KOPT-K1 (cell line): ENCODE measurements around the gene PHC2.
"Not testable (repeated sequence)": the region's sequence is repeated elsewhere in the genome, so short reads cannot be mapped to it uniquely, and the experiment has no call there.

Source experiments
- H3K27ac ChIP-seq: fragments of 200-600 bp; sonication (generic); 2 replicates; pipeline ENCODE4 v1.5.1; 2016; ENCODE audit warnings: antibody characterized with exemption, mild to moderate bottlenecking, low read depth, low read length; ENCODE audit not compliant: poor library complexity, severe bottlenecking
- H3K36me3 ChIP-seq: fragments of 200-600 bp; sonication (generic); 2 replicates; pipeline ENCODE4 v1.5.1; 2017; ENCODE audit warnings: antibody characterized with exemption, mild to moderate bottlenecking, low read length, moderate library complexity; ENCODE audit not compliant: insufficient read depth
- H3K9me3 ChIP-seq: fragments of 200-600 bp; sonication (generic); 2 replicates; pipeline ENCODE4 v1.5.1; 2017; ENCODE audit warnings: antibody characterized with exemption, low read length, mild to moderate bottlenecking; ENCODE audit not compliant: insufficient read depth, poor library complexity, severe bottlenecking

PHC2 gene

DNA sequence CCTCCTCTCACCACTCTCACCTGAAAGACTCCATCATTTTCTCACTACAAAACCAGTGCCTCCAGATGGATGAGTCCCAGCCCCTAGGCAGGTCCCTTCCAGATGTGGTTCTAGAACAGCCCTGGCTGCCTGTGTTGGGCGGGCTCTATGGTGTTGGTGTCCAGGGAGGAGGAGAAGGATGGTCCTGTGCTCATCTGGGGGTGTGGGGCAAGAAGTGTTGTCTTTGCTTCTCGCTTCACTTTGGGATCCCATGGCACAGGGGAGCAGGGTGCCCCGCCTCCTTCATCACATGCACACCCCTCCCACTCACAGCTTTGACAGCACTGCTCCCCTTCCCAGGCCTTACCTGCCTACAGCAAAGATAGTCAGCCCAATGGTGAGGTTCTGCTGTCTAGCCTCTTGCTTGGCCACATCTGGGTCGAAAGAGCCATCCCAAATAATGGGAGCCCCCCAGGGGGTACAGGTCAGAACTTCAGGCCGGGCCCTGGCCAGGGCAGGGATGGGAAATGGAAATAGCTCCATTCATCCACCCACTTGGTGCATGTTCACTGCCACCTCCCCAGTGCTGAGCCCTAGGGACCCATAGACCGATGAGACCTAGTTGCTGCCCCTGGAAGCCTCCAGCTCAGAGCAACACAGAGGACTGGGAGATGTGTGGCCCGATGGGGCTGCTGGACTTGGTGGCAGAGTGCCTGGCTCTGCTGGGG, 119.0 kb downstream of the PHC2 start:
- Histone ChIP-seq H3K9me3 (no peaks in the 10 kb centered on the region), H3K27ac (no peak overlapping the region), H3K36me3 (no peaks in the 10 kb centered on the region)

DNA sequence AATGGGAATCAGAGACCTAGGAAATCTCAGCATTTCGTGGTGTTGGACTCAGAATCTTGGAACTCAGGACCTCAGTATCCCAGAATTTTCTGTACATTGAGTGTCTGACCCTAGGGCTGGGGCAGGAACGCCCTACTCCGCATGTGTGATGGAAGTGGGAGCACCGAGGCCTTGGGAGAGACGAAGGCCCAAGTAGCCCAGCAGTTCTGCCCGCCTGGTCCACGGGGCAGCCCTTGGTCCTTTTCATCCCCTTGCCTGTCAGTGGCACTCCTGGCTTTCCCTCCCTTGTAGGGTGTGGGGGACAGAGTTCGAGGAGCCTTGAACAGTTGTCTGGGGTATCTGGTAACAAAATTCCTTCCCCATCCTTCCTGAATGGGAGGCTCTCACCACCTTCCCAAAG, 120.2 kb downstream of the PHC2 start:
- Histone ChIP-seq H3K36me3 (no peaks in the 10 kb centered on the region), H3K9me3 (no peaks in the 10 kb centered on the region)

GRCh38 chr1:33309351-33309750, 121.5 kb downstream of the PHC2 start:
- not testable (repeated sequence) for H3K27ac ChIP-seq, H3K36me3 ChIP-seq, H3K9me3 ChIP-seq

More for the DNA sequence above, 120.2 kb downstream of the PHC2 start:
- H3K27ac ChIP-seq: no peak overlapping the region

GRCh38 chr1:33307494-33307864, 123.4 kb downstream of the PHC2 start:
- H3K27ac ChIP-seq: no peak overlapping the region
- H3K36me3 ChIP-seq: no peaks in the 10 kb centered on the region
- H3K9me3 ChIP-seq: no peaks in the 10 kb centered on the region

- no peak overlapping the region for H3K27ac ChIP-seq
- no peaks in the 10 kb centered on the region for H3K9me3 ChIP-seq
- H3K36me3 ChIP-seq: no peaks in the 10 kb centered on the region
Measured at GRCh38 chr1:33306653-33307493, 124.0 kb downstream of the PHC2 start.

- Histone ChIP-seq H3K9me3 (no peaks in the 10 kb centered on the region), H3K36me3 (no peaks in the 10 kb centered on the region), H3K27ac (no peak overlapping the region)
Measured at GRCh38 chr1:33305816-33306652, 124.9 kb downstream of the PHC2 start.

GRCh38 chr1:33305016-33305415, 125.9 kb downstream of the PHC2 start:
- H3K36me3 ChIP-seq: peaks cover 10% of the 10 kb centered on the region
- H3K27ac ChIP-seq: no peak overlapping the region
- H3K9me3 ChIP-seq: no peaks in the 10 kb centered on the region

DNA sequence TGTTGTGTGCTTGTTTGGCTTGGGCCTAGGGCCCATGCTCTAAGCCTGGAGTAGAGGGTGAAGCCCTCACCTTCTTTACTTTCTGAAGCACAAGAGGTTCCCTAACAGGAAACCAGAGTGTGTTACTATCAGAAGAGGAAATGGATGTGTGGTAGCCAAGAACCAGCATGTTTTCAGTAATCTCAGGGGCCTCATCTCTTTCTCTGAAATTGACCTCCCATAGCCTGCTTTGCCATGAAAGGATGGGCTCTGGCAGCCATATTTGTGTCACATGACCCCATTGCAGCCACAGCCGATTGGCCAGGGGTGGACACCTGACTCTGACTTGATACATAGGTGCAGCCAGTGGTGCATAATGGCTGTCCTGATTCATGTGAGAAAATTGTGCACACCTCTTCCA, 128.6 kb downstream of the PHC2 start:
- H3K36me3 ChIP-seq: peaks cover 35% of the 10 kb centered on the region
- H3K9me3 ChIP-seq: no peaks in the 10 kb centered on the region
- H3K27ac ChIP-seq: no peak overlapping the region

GRCh38 chr1:33301273-33301984, 129.5 kb downstream of the PHC2 start:
- Histone ChIP-seq H3K27ac (no peak overlapping the region), H3K9me3 (no peaks in the 10 kb centered on the region), H3K36me3 (peaks cover 44% of the 10 kb centered on the region)

GRCh38 chr1:33300673-33301072, 130.2 kb downstream of the PHC2 start:
- H3K36me3 ChIP-seq: peaks cover 52% of the 10 kb centered on the region
- H3K27ac ChIP-seq: no peak overlapping the region
- no peaks in the 10 kb centered on the region for H3K9me3 ChIP-seq

- peaks cover 60% of the 10 kb centered on the region for H3K36me3 ChIP-seq
- no peaks in the 10 kb centered on the region for H3K9me3 ChIP-seq
- H3K27ac ChIP-seq: no peak overlapping the region
Measured at GRCh38 chr1:33299461-33300155, 131.3 kb downstream of the PHC2 start.

GRCh38 chr1:33298623-33299277, 132.1 kb downstream of the PHC2 start:
- H3K27ac ChIP-seq: no peak overlapping the region
- H3K9me3 ChIP-seq: no peaks in the 10 kb centered on the region
- H3K36me3 ChIP-seq: peaks cover 68% of the 10 kb centered on the region

- Histone ChIP-seq H3K36me3 (peaks cover 75% of the 10 kb centered on the region), H3K9me3 (no peaks in the 10 kb centered on the region), H3K27ac (no peak overlapping the region)
Measured at GRCh38 chr1:33297911-33298622, 132.8 kb downstream of the PHC2 start.
